PC-9 (cell line): ENCODE measurements around the gene HBEGF.

ENCODE experiments used
- EZH2 ChIP-seq: fragments of 200-600 bp; sonication (generic); IDR thresholded peaks from 2 replicates; pipeline ENCODE4 v1.8.0; 2017; ENCODE audit warnings: antibody characterized with exemption, low read depth
- TF ChIP-seq, protein P1 (sequence below): fragments of 200-600 bp; sonication (generic); conservative IDR thresholded peaks from 2 replicates; pipeline ENCODE4 v1.6.1; 2017; ENCODE audit warnings: mixed run types, antibody characterized with exemption, mild to moderate bottlenecking, moderate library complexity

DNA sequence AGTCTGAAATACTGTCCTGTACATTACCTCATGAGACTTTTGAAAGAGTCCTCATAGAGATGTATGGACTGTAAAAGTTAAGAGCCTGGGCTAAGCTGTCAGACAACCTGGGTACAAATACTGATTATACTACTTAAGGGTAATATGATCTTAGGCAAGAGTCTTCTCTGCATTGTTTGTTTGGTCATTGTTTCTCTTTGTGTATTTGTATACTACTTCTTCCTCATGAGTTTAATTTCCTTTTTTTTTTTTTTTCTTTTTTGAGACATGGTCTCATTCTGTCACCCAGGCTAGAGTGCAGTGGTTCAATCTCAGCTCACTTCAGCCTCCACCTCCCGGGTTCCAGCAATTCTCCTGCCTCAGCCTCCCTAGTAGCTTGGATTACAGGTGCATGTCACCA lies 40.9 kb downstream of the HBEGF start:
- TF ChIP-seq, protein P1, sequence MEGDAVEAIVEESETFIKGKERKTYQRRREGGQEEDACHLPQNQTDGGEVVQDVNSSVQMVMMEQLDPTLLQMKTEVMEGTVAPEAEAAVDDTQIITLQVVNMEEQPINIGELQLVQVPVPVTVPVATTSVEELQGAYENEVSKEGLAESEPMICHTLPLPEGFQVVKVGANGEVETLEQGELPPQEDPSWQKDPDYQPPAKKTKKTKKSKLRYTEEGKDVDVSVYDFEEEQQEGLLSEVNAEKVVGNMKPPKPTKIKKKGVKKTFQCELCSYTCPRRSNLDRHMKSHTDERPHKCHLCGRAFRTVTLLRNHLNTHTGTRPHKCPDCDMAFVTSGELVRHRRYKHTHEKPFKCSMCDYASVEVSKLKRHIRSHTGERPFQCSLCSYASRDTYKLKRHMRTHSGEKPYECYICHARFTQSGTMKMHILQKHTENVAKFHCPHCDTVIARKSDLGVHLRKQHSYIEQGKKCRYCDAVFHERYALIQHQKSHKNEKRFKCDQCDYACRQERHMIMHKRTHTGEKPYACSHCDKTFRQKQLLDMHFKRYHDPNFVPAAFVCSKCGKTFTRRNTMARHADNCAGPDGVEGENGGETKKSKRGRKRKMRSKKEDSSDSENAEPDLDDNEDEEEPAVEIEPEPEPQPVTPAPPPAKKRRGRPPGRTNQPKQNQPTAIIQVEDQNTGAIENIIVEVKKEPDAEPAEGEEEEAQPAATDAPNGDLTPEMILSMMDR: no peak
- no peak for TF ChIP-seq EZH2
